NCI-H2107 treated with DMSO at 0.1 percent for 48 hours (cell line): ENCODE results near the gene RPA1.
A peak's percentile ranks its signal among the peaks of the same experiment; 100 is the strongest.
"Not testable (repeated sequence)": the region's sequence is repeated elsewhere in the genome, so short reads cannot be mapped to it uniquely, and the experiment has no call there.

Experiments used
- DNase-seq: peaks from one replicate; lab custom pipeline; 2025; ENCODE audit not compliant: unreplicated experiment; lab: John Stamatoyannopoulos, UW

RPA1 gene

GRCh38 chr17:1829592-1830257 lies at the start of gene RPA1, which contains the start of gene SMYD4:
RPA1 (plus strand) TSS chr17:1830005; CDS start chr17:1830094, 89 bp downstream.
SMYD4 (minus strand) TSS chr17:1829902; CDS start chr17:1827994, 1,908 bp downstream.
- DNase-seq, result peak; percentile 41

GRCh38 chr17:1782171-1782567 lies 47.6 kb upstream of the RPA1 start:
- no peak for DNase-seq

DNA sequence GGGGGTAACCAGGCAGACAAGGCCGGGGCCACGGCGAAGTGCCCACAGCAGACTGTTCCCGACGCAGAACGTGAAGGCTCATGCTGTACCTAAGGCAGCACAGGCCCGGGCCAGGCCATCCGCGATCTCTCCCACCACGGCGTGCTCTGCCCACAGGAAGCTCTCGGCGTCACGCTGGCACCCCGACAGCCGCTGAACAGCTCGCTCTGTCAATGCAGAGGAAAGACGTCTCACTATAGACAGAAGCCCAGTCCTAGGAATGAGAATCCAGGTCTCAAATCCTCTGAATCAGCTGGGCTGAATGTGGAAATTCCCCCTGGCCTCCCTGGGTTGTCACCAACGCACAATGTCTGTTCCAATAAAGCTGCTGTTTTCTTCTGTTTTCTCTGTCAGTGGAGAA lies 46.5 kb upstream of the RPA1 start:
- no peak for DNase-seq

- DNase-seq, result peak; percentile 9
Measured at GRCh38 chr17:1783834-1784611, 45.8 kb upstream of the RPA1 start.

DNA sequence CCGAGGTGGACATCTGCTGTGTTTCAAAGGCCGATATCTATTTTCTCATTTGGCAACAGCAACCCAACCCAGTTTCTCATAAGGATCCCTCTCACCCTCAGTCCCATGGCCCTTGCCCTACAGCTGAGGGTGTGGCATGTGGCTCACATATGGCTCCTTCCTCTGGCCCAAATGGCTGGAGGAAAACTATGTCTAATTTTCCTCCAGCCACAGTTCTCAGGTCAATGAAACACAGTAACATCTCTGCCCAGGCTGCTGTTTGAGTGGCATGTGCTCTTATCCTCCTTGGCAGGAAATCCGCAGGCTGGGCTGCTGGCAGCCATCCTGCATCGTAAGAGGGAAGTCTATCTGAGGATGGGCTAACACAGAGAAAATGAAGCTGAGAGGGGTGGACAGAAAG lies 43.9 kb upstream of the RPA1 start:
- DNase-seq, result no peak

GRCh38 chr17:1786708-1787107 lies 43.1 kb upstream of the RPA1 start:
- no peak for DNase-seq

DNA sequence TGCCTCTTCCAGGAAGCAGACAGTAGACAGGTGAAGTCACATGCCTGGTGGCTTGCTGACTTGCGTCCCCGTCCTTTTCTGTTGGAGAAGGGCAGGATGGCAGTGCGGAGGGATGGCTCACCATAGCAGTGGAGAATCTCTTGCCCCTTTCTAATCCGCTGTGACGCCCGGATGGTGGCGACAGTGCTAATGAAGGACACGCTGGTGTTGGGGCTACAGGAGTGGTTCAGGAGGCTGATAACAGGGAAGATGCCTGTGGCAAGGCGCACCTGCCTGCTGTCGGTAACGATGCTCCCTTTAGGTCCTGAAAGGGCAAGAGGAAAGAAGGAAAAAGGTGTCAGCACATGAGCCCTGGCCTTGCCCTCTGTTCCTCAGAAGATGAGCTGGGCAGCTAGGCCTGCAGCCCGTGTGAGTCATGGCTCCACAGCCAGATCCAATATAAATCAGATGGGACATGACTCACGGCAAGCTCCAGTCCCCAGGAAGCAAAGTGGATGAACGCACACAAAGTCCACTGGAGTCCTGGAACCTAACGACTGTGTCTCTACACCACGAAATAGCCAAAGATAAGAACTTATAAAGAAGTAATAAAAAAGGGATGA lies 42.4 kb upstream of the RPA1 start:
- no peak for DNase-seq

DNA sequence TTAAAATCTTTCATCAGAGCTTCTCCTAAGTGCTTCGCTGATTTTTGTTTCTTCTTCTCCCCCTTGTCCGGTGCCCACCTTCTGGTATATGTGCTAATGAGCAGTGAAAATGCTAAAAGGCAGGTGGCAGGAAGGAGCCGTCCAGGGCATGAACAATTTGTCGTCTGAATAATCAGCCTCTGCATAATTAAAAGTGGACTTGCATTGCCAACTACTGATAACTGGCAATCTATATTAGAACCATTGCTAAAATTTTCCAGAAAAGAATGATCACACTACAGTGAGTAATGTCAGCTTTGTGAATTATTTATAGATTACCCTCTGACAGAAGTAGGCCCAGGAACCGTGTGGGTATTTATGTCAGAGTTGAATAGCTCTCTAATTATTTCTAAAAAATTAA lies 39.9 kb upstream of the RPA1 start:
- no peak for DNase-seq

DNA sequence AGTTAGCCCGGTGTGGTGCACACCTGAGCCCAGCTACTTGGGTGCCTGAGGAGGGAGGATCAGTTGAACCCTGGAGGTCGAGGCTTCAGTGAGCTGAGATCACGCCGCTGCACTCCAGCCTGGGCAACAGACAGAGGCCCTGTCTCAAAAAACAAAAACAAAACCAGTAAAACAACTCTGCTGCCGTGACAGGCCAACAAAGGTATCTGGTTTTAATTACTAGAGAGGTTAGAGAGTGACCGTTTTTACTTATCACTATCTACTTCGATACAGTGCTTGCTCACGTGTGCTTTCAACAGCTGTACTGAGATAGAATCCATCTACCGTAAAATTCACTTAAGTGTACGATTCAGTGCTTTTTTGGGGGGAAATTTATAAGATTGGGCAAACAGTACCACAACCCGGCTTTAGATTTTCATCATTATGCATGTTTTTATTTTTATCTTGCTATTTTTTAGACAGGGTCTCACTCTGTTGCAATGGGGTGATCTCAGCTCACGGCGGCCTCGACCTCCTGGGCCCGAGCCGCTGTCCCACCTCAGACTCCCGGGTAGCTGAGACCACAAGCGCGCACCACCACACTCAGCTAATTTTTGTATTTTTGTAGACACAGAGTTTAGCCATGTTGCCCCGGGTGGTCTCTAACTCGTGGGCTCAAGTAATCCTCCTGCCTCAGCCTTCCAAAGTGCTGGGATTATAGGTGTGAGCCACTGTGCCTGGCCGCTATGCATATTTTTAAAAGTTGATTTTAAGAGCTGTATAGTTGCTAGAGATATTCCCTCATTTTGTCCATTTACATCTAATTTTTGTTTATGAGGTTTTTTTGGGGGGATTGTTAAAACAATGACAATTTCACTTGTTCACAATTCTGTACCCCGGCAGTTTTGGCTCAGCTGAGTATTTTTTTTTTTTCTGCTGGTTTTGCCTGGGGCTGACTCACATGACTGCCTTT lies 37.0 kb upstream of the RPA1 start:
- DNase-seq, result no peak

- no peak for DNase-seq
Measured at GRCh38 chr17:1793447-1793806, 36.4 kb upstream of the RPA1 start.

DNA sequence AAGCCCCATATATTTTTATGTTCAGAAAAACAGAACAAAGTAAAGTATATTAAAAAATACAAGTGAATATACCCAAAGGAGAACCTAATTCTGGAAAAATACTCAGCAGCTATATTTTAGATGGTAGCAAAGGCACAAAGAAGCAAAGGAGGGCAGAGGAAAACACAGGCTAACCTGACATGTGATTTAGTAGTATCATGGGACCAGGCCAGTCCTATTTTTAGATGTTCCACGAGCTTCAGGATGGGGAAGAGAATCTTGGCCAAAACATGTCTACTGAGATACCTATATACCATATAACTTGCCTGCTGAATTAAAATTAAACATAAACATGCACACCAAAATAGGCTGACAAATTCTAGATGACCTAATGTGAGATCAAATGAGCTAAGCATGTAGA lies 33.0 kb upstream of the RPA1 start:
- DNase-seq, result no peak

GRCh38 chr17:1797323-1797722 lies 32.5 kb upstream of the RPA1 start:
- no peak for DNase-seq

DNA sequence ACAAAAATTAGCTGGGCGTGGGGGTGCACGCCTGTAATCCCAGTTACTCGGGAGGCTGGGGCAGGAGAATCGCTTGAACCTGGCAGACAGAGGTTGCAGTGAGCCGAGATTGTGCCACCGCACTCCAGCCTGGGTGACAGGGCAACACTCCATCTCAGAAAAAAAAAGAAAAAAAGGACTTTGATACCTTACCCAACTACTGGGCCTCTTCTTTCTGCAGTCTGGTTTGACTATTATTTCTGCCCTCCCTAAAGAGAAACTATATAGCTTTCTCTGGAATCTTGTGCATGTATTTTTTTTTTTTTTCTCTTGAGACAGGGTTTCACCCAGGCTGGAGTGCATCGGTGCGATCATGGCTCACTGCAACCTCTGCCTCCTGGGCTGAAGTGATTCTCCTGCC lies 32.0 kb upstream of the RPA1 start:
- not testable (repeated sequence) for DNase-seq

DNA sequence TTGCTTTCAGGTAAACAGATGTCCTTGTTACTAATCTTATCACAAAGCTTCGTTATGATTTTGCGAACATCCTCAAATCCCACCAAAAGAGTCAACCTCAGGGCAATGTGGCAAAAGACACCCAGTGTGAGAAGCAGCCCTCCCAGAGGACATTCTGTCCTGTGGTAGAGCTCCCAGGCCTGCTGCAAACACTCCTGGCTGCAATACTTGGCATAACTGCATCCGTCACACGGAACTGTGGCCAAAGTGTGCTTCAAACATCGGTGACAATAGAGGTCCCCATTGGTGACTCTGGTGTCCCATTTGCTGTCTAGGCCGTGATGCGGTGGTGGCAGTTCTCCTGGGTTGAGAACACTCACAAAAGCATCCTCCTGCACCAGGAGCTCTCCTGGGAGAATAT lies 29.6 kb upstream of the RPA1 start:
- no peak for DNase-seq

DNA sequence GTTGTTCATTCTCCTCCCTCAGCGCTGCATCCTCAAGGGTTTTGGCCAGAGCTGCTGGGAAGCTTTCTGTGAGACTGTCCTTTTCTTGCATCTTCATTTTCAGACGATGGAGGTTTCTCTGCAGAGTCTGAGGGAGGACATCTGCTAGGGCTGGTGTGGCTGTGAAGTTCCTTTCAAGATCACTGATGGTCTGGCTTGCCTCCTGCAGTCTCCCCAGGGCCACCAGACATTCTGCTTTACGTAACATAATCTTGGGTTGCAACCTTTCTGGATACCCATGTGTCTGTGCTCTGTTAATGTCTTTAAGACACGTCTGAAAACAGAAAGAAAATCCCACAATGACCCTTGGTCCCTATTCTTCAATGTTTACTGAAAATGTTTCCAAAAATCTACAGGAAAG lies 29.1 kb upstream of the RPA1 start:
- no peak for DNase-seq

- no peak for DNase-seq
Measured at GRCh38 chr17:1802429-1802828, 27.4 kb upstream of the RPA1 start.

- no peak for DNase-seq
Measured at GRCh38 chr17:1803280-1803679, 26.5 kb upstream of the RPA1 start.

DNA sequence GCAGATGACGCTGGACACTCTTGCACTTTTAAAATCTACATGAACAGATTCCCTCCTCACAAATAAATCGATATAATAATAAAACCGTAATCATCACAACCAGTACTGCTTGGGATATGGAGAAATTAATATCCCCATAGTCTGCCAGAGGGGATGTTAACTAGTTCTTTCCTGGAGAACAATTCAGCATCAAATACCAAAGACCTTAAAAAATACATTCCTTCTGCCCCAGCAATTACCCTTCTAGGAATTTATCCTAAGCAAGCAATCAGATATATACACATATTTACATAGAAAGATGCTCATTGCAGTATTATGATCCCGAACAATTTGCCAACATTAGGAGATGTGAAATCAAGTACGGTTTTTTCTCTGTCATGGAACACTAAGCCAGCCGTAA lies 21.9 kb upstream of the RPA1 start:
- no peak for DNase-seq

GRCh38 chr17:1808644-1809043 lies 21.2 kb upstream of the RPA1 start:
- DNase-seq, result no peak

DNA sequence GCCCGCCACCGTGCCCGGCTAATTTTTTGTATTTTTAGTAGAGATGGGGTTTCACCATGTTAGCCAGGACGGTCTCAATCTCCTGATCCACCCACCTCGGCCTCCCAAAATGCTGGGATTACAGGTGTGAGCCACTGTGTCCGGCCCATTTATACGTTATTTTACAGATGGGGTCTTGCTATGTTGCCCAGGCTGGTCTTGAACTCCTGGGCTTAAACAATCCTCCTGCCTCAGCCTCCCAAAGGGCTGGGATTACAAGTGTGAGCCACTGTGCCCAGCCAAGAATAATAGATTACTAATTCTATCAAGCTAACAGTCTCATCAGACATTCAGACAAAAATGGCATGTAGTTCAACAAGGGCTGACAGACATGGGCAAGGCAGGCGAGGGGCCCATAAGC lies 20.0 kb upstream of the RPA1 start:
- DNase-seq, result not testable (repeated sequence)

DNA sequence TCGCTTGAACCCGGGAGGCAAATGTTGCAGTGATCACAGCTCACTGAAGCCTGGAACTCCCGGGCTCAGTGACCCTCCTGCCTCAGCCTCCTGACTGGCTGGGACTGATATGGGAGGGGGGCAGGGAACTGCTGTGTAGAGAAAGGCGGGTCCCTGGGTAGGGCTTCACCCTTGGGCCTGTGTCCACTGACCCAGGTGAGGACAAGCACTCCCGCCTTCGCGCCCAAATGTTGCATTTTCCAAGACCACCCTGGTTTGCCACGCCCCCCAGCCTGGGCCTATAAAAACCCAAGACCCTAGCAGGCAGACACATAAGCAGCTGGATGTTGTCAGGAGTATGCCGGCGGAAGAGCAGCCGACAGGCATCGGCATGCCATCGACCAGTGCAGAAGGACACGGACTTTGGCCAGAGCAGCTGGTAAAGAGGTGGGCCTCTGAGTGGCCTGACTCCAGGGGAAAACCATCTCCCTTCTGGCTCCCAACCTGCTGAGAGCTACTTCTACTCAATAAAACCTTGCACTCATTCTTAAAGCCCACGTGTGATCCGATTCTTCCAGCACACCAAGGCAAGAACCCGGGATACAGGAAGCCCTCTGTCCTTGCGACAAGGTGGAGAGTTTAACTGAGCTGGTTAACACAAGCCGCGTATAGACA lies 19.2 kb upstream of the RPA1 start:
- DNase-seq, result no peak
